ENCODE data around the gene SGCD. TPM values are rescaled to one million over a fixed set of nuclear protein-coding genes. Genes with fewer than 3 reads are reported as not detected.

Gene SGCD
- total RNA-seq, 4 donors from 2014 or later = 3.4 to 86.5 (median 8.1) TPM

- H3K9me3 ChIP-seq = no peaks in the 10 kb centered on the region
- no peaks in the 10 kb centered on the region for H3K4me1 ChIP-seq
- no peaks in the 10 kb centered on the region for H3K27me3 ChIP-seq
- no peak overlapping the region for H3K4me3 ChIP-seq
- peak overlapping the region in 1 of 2 donors; percentile 63 for H3K27ac ChIP-seq
- TF ChIP-seq CTCF (IDR thresholded peaks at IDR 0.05) (no peak), POLR2A (IDR thresholded peaks at IDR 0.05) (no peak)
- H3K36me3 ChIP-seq = no peaks in the 10 kb centered on the region
- intact Hi-C loops (cut with DNase I; ENCODE audit: low total_unique reads) = no loop called here
- DNase-seq = no peak
Measured at GRCh38 chr5:156527611-156528010, 200.6 kb downstream of the SGCD start.

GRCh38 chr5:156528673-156529072 is 201.7 kb downstream of the SGCD start:
- intact Hi-C loops (cut with DNase I; ENCODE audit: low total_unique reads) = no loop called here
- Histone ChIP-seq H3K27ac (no peak overlapping the region), H3K9me3 (no peaks in the 10 kb centered on the region), H3K4me3 (no peak overlapping the region), H3K27me3 (no peaks in the 10 kb centered on the region), H3K36me3 (no peaks in the 10 kb centered on the region), H3K4me1 (no peaks in the 10 kb centered on the region)
- no peak for DNase-seq
- TF ChIP-seq CTCF (IDR thresholded peaks at IDR 0.05) (no peak), POLR2A (IDR thresholded peaks at IDR 0.05) (no peak)

GRCh38 chr5:156529892-156530291 is 202.9 kb downstream of the SGCD start:
- no peak for TF ChIP-seq CTCF (IDR thresholded peaks at IDR 0.05)
- H3K27ac ChIP-seq = no peak overlapping the region
- no peaks in the 10 kb centered on the region for H3K9me3 ChIP-seq
- no peaks in the 10 kb centered on the region for H3K4me1 ChIP-seq
- no peaks in the 10 kb centered on the region for H3K36me3 ChIP-seq
- no peaks in the 10 kb centered on the region for H3K27me3 ChIP-seq
- H3K4me3 ChIP-seq = no peak overlapping the region
- intact Hi-C loops (cut with DNase I; ENCODE audit: low total_unique reads) = no loop called here
- no peak for DNase-seq

- H3K4me3 ChIP-seq = no peak overlapping the region
- no peaks in the 10 kb centered on the region for H3K9me3 ChIP-seq
- H3K36me3 ChIP-seq = no peaks in the 10 kb centered on the region
- no peak for DNase-seq
- intact Hi-C loops (cut with DNase I; ENCODE audit: low total_unique reads) = no loop called here
- no peak overlapping the region for H3K27ac ChIP-seq
- H3K4me1 ChIP-seq = no peaks in the 10 kb centered on the region
- no peaks in the 10 kb centered on the region for H3K27me3 ChIP-seq
- TF ChIP-seq POLR2A (IDR thresholded peaks at IDR 0.05) (no peak), CTCF (IDR thresholded peaks at IDR 0.05) (no peak)
Measured at GRCh38 chr5:156531199-156531598, 204.2 kb downstream of the SGCD start.

GRCh38 chr5:156532921-156533320 is 206.0 kb downstream of the SGCD start:
- no peak for DNase-seq
- Histone ChIP-seq H3K27ac (no peak overlapping the region), H3K9me3 (no peaks in the 10 kb centered on the region), H3K36me3 (no peaks in the 10 kb centered on the region), H3K4me1 (no peaks in the 10 kb centered on the region), H3K4me3 (no peak overlapping the region), H3K27me3 (no peaks in the 10 kb centered on the region)
- TF ChIP-seq POLR2A (IDR thresholded peaks at IDR 0.05) (no peak), CTCF (IDR thresholded peaks at IDR 0.05) (no peak)
- intact Hi-C loops (cut with DNase I; ENCODE audit: low total_unique reads) = no loop called here

Measured in uterus (tissue), 4 donors.